Lower leg skin (tissue), 3 donors: ENCODE data around the gene ZCCHC14.

Experiments used
- CTCF ChIP-seq, 3 donors: fragments of 450-650 bp; IDR thresholded peaks; one replicate each; pipeline ENCODE4 v1.5.1; 2016; ENCODE audit warnings: antibody characterized with exemption in 3 of 3, mild to moderate bottlenecking in 3 of 3, moderate library complexity in 2 of 3
- POLR2A ChIP-seq, 2 donors: fragments of 450-650 bp; IDR thresholded peaks; one replicate each; pipeline ENCODE4 v1.6.1; 2016 to 2017; ENCODE audit warnings: antibody characterized with exemption in 2 of 2, mild to moderate bottlenecking in 1 of 2, moderate library complexity in 1 of 2

GRCh38 chr16:87446479-87446878 is 46.3 kb downstream of the ZCCHC14 start:
- TF ChIP-seq CTCF (IDR thresholded peaks at IDR 0.05) (no peak), POLR2A (IDR thresholded peaks at IDR 0.05) (no peak)
